Chondrocyte (in vitro differentiated cells): ENCODE results near the gene SSH2. TPM values are rescaled to one million over a fixed set of nuclear protein-coding genes. Genes with fewer than 3 reads are reported as not detected.

ENCODE experiments used
- DNase-seq: peaks from one replicate; pipeline ENCODE4 v3.0.0; 2021; ENCODE audit warnings: mixed read lengths, low spot score
- H3K27ac Mint-ChIP-seq: one replicate; pipeline ENCODE4 v1.8.0; 2021; ENCODE audit warnings: mild to moderate bottlenecking, moderate library complexity, mixed read lengths; ENCODE audit not compliant: unreplicated experiment
- H3K27me3 Mint-ChIP-seq: 2 replicates; pipeline ENCODE4 v1.8.0; 2021; ENCODE audit warnings: low read depth, mixed read lengths
- H3K36me3 Mint-ChIP-seq: 2 replicates; pipeline ENCODE4 v1.8.0; 2021; ENCODE audit warnings: low read depth, mixed read lengths
- H3K4me1 Mint-ChIP-seq: 2 replicates; pipeline ENCODE4 v1.8.0; 2021; ENCODE audit warnings: low read depth, mild to moderate bottlenecking, mixed read lengths
- H3K4me3 Mint-ChIP-seq: one replicate; pipeline ENCODE4 v1.8.0; 2021; ENCODE audit warnings: mild to moderate bottlenecking, moderate library complexity, mixed read lengths; ENCODE audit not compliant: unreplicated experiment
- H3K9me3 Mint-ChIP-seq: 2 replicates; pipeline ENCODE4 v1.8.0; 2021; ENCODE audit warnings: low read depth, mixed read lengths
- CTCF ChIP-seq: fragments of 200-600 bp; sonication (generic); IDR thresholded peaks from 2 replicates; pipeline ENCODE4 v1.5.0; 2021; ENCODE audit warnings: antibody characterized with exemption, mild to moderate bottlenecking, moderate library complexity
- long read RNA-seq: library from polyadenylated mRNA; stranded (forward); transcript quantifications from one replicate; pipeline ENCODE4 v2.0.0, GENCODE V29; 2021
- total RNA-seq: library from RNA; stranded (reverse); gene quantifications from 3 replicates; pipeline ENCODE4 v1.2.1, GENCODE V29; 2021

The SSH2 gene, protein sequence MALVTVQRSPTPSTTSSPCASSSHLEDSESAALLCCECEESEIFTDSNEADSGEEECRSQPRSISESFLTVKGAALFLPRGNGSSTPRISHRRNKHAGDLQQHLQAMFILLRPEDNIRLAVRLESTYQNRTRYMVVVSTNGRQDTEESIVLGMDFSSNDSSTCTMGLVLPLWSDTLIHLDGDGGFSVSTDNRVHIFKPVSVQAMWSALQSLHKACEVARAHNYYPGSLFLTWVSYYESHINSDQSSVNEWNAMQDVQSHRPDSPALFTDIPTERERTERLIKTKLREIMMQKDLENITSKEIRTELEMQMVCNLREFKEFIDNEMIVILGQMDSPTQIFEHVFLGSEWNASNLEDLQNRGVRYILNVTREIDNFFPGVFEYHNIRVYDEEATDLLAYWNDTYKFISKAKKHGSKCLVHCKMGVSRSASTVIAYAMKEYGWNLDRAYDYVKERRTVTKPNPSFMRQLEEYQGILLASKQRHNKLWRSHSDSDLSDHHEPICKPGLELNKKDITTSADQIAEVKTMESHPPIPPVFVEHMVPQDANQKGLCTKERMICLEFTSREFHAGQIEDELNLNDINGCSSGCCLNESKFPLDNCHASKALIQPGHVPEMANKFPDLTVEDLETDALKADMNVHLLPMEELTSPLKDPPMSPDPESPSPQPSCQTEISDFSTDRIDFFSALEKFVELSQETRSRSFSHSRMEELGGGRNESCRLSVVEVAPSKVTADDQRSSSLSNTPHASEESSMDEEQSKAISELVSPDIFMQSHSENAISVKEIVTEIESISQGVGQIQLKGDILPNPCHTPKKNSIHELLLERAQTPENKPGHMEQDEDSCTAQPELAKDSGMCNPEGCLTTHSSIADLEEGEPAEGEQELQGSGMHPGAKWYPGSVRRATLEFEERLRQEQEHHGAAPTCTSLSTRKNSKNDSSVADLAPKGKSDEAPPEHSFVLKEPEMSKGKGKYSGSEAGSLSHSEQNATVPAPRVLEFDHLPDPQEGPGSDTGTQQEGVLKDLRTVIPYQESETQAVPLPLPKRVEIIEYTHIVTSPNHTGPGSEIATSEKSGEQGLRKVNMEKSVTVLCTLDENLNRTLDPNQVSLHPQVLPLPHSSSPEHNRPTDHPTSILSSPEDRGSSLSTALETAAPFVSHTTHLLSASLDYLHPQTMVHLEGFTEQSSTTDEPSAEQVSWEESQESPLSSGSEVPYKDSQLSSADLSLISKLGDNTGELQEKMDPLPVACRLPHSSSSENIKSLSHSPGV (N-terminal part only)
- total RNA-seq: 14.1 to 24.0 TPM (median 14.3 TPM) in 3 replicates
- long read RNA-seq, partial matches to known transcripts: 0 of 4 reads
- long read RNA-seq, other reads (novel, unspliced or antisense): 4 of 4 reads

GRCh38 chr17:29929533-29930408 lies at the start of gene SSH2:
Gene SSH2 (minus strand): TSS chr17:29930228. CDS start chr17:29930000, 228 bp downstream.
- Mint-ChIP-seq H3K9me3 (no peaks in the 10 kb centered on the region), H3K4me3 (no peak within 1 kb of the TSS), H3K36me3 (no peaks in the 10 kb centered on the region), H3K27ac (no peak within 1 kb of the TSS), H3K27me3 (no peaks in the 10 kb centered on the region), H3K4me1 (peaks cover 21% of the 10 kb centered on the region)
- peak; percentile 95 for DNase-seq
- no peak for TF ChIP-seq CTCF

- H3K4me3 Mint-ChIP-seq: no peak overlapping the region
- H3K4me1 Mint-ChIP-seq: no peaks in the 10 kb centered on the region
- no peak overlapping the region for H3K27ac Mint-ChIP-seq
- TF ChIP-seq CTCF: no peak
- DNase-seq: no peak
- no peaks in the 10 kb centered on the region for H3K36me3 Mint-ChIP-seq
- no peaks in the 10 kb centered on the region for H3K27me3 Mint-ChIP-seq
- no peaks in the 10 kb centered on the region for H3K9me3 Mint-ChIP-seq
Observed at GRCh38 chr17:29977836-29978235, 47.8 kb upstream of the SSH2 start.

- no peaks in the 10 kb centered on the region for H3K9me3 Mint-ChIP-seq
- H3K4me3 Mint-ChIP-seq: no peak overlapping the region
- no peak overlapping the region for H3K27ac Mint-ChIP-seq
- H3K36me3 Mint-ChIP-seq: no peaks in the 10 kb centered on the region
- no peaks in the 10 kb centered on the region for H3K27me3 Mint-ChIP-seq
- H3K4me1 Mint-ChIP-seq: no peaks in the 10 kb centered on the region
- no peak for TF ChIP-seq CTCF
- no peak for DNase-seq
Observed at GRCh38 chr17:29973005-29973404, 43.0 kb upstream of the SSH2 start.

DNA sequence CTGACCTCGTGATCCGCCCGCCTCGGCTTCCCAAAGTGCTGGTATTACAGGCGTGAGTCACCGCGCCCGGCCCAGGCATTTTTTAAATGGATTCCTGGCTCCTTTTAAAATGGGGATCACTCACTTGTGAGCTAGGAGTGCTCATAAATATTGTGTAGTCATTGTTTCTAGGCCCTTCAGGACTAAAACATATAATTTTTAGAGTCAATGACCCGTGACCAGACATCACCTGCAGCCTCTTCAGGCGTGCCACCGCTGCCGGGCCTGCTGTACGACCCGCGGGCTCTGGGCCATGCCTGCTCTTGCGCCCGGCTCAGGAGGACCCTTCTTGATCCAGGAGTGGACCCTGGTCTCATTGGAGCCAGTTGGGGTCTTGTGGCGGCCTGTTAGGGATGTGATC lies 42.2 kb upstream of the SSH2 start:
- Mint-ChIP-seq H3K9me3 (no peaks in the 10 kb centered on the region), H3K27ac (no peak overlapping the region), H3K36me3 (no peaks in the 10 kb centered on the region), H3K27me3 (no peaks in the 10 kb centered on the region), H3K4me3 (no peak overlapping the region), H3K4me1 (no peaks in the 10 kb centered on the region)
- peak; percentile 52 for DNase-seq
- TF ChIP-seq CTCF: no peak
